GM12878 (cell line): ENCODE results near the gene ZNF823. TPM values are rescaled to one million over a fixed set of nuclear protein-coding genes. Genes with fewer than 3 reads are reported as not detected.
A peak's percentile ranks its signal among the peaks of the same experiment; 100 is the strongest.

ENCODE experiments used
- ATF2 ChIP-seq: IDR thresholded peaks from 2 replicates; pipeline ENCODE4 v1.6.1; 2012; ENCODE audit warnings: low read length, inconsistent platforms
- CBX5 ChIP-seq: sonication (generic); IDR thresholded peaks from 2 replicates; pipeline ENCODE4 v1.6.1; 2016; ENCODE audit warnings: low read depth, moderate library complexity, mild to moderate bottlenecking, inconsistent platforms
- CHD2 ChIP-seq: IDR thresholded peaks from 2 replicates; pipeline ENCODE4 v1.6.1; 2011; ENCODE audit warnings: low read depth, low read length, improper control_type of control experiment, borderline replicate concordance
- CREB1 ChIP-seq: IDR thresholded peaks from 2 replicates; pipeline ENCODE4 v1.6.1; 2012; ENCODE audit warnings: low read depth, mild to moderate bottlenecking, inconsistent platforms
- DPF2 ChIP-seq: fragments of 450-650 bp; IDR thresholded peaks from 2 replicates; pipeline ENCODE4 v1.6.1; 2017; ENCODE audit warnings: mild to moderate bottlenecking
- E2F4 ChIP-seq: IDR thresholded peaks from 2 replicates; pipeline ENCODE4 v1.6.1; 2012; ENCODE audit warnings: low read depth, low read length, improper control_type of control experiment
- NFYA ChIP-seq: IDR thresholded peaks from 2 replicates; pipeline ENCODE4 v1.6.1; 2011; ENCODE audit warnings: low read depth, mild to moderate bottlenecking, low read length, improper control_type of control experiment, borderline replicate concordance
- NR2C1 ChIP-seq: fragments of 450-650 bp; IDR thresholded peaks from 2 replicates; pipeline ENCODE4 v1.6.1; 2017; ENCODE audit warnings: antibody characterized with exemption, mild to moderate bottlenecking, moderate library complexity
- NR2F1 ChIP-seq: fragments of 450-650 bp; conservative IDR thresholded peaks from 2 replicates; pipeline ENCODE4 v1.6.1; 2017; ENCODE audit warnings: mild to moderate bottlenecking
- PAX5 ChIP-seq: IDR thresholded peaks from 2 replicates; pipeline ENCODE4 v1.6.1; 2011; ENCODE audit warnings: low read depth, low read length, borderline replicate concordance
- PBX3 ChIP-seq: IDR thresholded peaks from 2 replicates; pipeline ENCODE4 v1.6.1; 2011; ENCODE audit warnings: mild to moderate bottlenecking, low read depth, low read length, moderate library complexity; ENCODE audit not compliant: insufficient replicate concordance
- RAD21 ChIP-seq: IDR thresholded peaks from 2 replicates; pipeline ENCODE4 v1.6.1; 2011; ENCODE audit warnings: mild to moderate bottlenecking, low read depth, low read length, moderate library complexity; ENCODE audit not compliant: insufficient read depth
- RB1 ChIP-seq: fragments of 450-650 bp; formaldehyde crosslinking; IDR thresholded peaks from 2 replicates; pipeline ENCODE4 v1.6.1; 2017; ENCODE audit warnings: mild to moderate bottlenecking, borderline replicate concordance
- SIN3A ChIP-seq: IDR thresholded peaks from 2 replicates; pipeline ENCODE4 v1.6.1; 2012; ENCODE audit warnings: low read depth, low read length, improper control_type of control experiment
- STAT3 ChIP-seq: IDR thresholded peaks from 2 replicates; pipeline ENCODE4 v1.6.1; 2011; ENCODE audit warnings: low read depth, low read length, improper control_type of control experiment
- ZBTB40 ChIP-seq: fragments of 450-650 bp; IDR thresholded peaks from 2 replicates; pipeline ENCODE4 v1.6.1; 2016; ENCODE audit warnings: mild to moderate bottlenecking, moderate library complexity, borderline replicate concordance
- ZNF592 ChIP-seq: fragments of 450-650 bp; IDR thresholded peaks from 2 replicates; pipeline ENCODE4 v1.6.1; 2017; ENCODE audit warnings: mild to moderate bottlenecking, moderate library complexity
- polyA plus RNA-seq, 11 experiments: library from polyadenylated mRNA; depleted of rRNA in 4 of 11; unstranded in 6 of 11; stranded (reverse) in 5 of 11; fragments of >200 nt; fragmentation: Nextera tagmentation in 4 of 11; fragmentation: Illumina TruSeq in 1 of 11; extraction: Ambion mirVana in 4 of 11; extraction: Trizol in 1 of 11; gene quantifications; 1 replicate in 1 of 11; 2 replicates in 10 of 11; pipeline versions ENCODE4 v1.2.1 to v1.2.3, GENCODE V29; 2011 to 2016; ENCODE audit warnings: inconsistent platforms in 2 of 11, missing spikeins in 2 of 11, low read depth in 1 of 11
- total RNA-seq, 4 experiments: library from RNA; depleted of rRNA in 3 of 4; stranded (reverse); fragments of >200 nt in 3 of 4; fragmentation: Illumina TruSeq in 1 of 4; extraction: Trizol in 1 of 4; gene quantifications; 2 replicates each; pipeline versions ENCODE4 v1.2.1 to v1.2.3, GENCODE V29; 2013 to 2021

The ZNF823 gene
- total and polyA plus RNA-seq, 10 of the 15 experiments (the other 5 are each of a cell fraction or from before 2014, with no cell fraction given), result 3.3 to 8.0 (median 4.5) TPM

- no peak for TF ChIP-seq RAD21
- 0 out of 2 replicates have a peak, but pooled peaks have one; percentile 28 for TF ChIP-seq SIN3A
- TF ChIP-seq PBX3, result peak; percentile 95
- peak; percentile 82; the same call in 1 of the 2 replicates for TF ChIP-seq CHD2
- TF ChIP-seq NR2F1, result no peak
- peak; percentile 42 for TF ChIP-seq NFYA
- peak; percentile 70; the same call in 1 of the 2 replicates for TF ChIP-seq ZNF592
- no peak for TF ChIP-seq CBX5
- peak; percentile 61; the same call in 1 of the 2 replicates for TF ChIP-seq CREB1
- TF ChIP-seq STAT3, result no peak
- TF ChIP-seq RB1, result no peak
- TF ChIP-seq ZBTB40, result peak; percentile 59; the same call in 1 of the 2 replicates
- TF ChIP-seq PAX5, result no peak
- no peak for TF ChIP-seq ATF2
- peak; percentile 91 for TF ChIP-seq E2F4
- peak; percentile 54 for TF ChIP-seq NR2C1
- peak; percentile 94 for TF ChIP-seq DPF2
Measured at GRCh38 chr19:11738746-11739620, at the start of gene ZNF823 (continued).
